ENCODE data around the gene OR6K2. TPM values are rescaled to one million over a fixed set of nuclear protein-coding genes. Genes with fewer than 3 reads are reported as not detected.

The OR6K2 gene
- not detected in 5 replicates for total RNA-seq (2022; extraction: Qiagen RNA extraction; ENCODE audit: low read depth)

GRCh38 chr1:158700552-158700951 is at the start of gene OR6K2:
Gene OR6K2, minus strand, starts transcription at chr1:158700652. Its CDS starts 0 bp downstream, at chr1:158700652.

GRCh38 chr1:158720620-158721019 is 20.2 kb upstream of the OR6K2 start, which contains the start of gene OR6K3:
Gene OR6K3, minus strand, starts transcription at chr1:158720720. Its CDS starts 2,605 bp downstream, at chr1:158718115.

GRCh38 chr1:158686111-158687009 is 14.1 kb downstream of the OR6K2 start, which contains the start of gene SPTA1:
Gene SPTA1, minus strand, starts transcription at chr1:158686715. Its CDS starts 198 bp downstream, at chr1:158686517.

Other genes with a start within 250 kb of the OR6K2 start
- gene OR10K1, start 238.8 kb downstream of the OR6K2 start, total RNA-seq (2022; extraction: Qiagen RNA extraction; ENCODE audit: low read depth): not detected in 5 replicates
- gene OR10R2, start 228.4 kb downstream of the OR6K2 start, total RNA-seq (2022; extraction: Qiagen RNA extraction; ENCODE audit: low read depth): not detected in 5 replicates
- gene OR6Y1, start 146.2 kb downstream of the OR6K2 start, total RNA-seq (2022; extraction: Qiagen RNA extraction; ENCODE audit: low read depth): not detected in 5 replicates
- gene OR6P1, start 130.1 kb downstream of the OR6K2 start, total RNA-seq (2022; extraction: Qiagen RNA extraction; ENCODE audit: low read depth): not detected in 5 replicates
- gene OR10X1, start 120.8 kb downstream of the OR6K2 start, total RNA-seq (2022; extraction: Qiagen RNA extraction; ENCODE audit: low read depth): not detected in 5 replicates
- gene OR10Z1, start 95.4 kb downstream of the OR6K2 start, total RNA-seq (2022; extraction: Qiagen RNA extraction; ENCODE audit: low read depth): not detected in 5 replicates
- not detected in 5 replicates for gene SPTA1, start 13.9 kb downstream of the OR6K2 start, total RNA-seq (2022; extraction: Qiagen RNA extraction; ENCODE audit: low read depth)
- not detected in 5 replicates for gene OR6K3, start 20.1 kb upstream of the OR6K2 start, total RNA-seq (2022; extraction: Qiagen RNA extraction; ENCODE audit: low read depth)
- gene OR6K6, start 54.1 kb upstream of the OR6K2 start, total RNA-seq (2022; extraction: Qiagen RNA extraction; ENCODE audit: low read depth): not detected in 5 replicates
- gene OR6N1, start 71.5 kb upstream of the OR6K2 start, total RNA-seq (2022; extraction: Qiagen RNA extraction; ENCODE audit: low read depth): not detected in 5 replicates
- gene OR6N2, start 80.6 kb upstream of the OR6K2 start, total RNA-seq (2022; extraction: Qiagen RNA extraction; ENCODE audit: low read depth): not detected in 5 replicates
- gene MNDA, start 130.7 kb upstream of the OR6K2 start, total RNA-seq (2022; extraction: Qiagen RNA extraction; ENCODE audit: low read depth): not detected in 5 replicates
- gene PYHIN1, start 230.9 kb upstream of the OR6K2 start, total RNA-seq (2022; extraction: Qiagen RNA extraction; ENCODE audit: low read depth): not detected in 5 replicates